Panc1 (cell line): ENCODE data around the gene GJB1. TPM values are rescaled to one million over a fixed set of nuclear protein-coding genes. Genes with fewer than 3 reads are reported as not detected.

Experiments
- ATAC-seq: fragments of 200-7000 bp; cut with Tn5 transposase; 2 replicates; pipeline ENCODE4 v1.9.1; 2020; ENCODE audit warnings: mild to moderate bottlenecking, moderate library complexity
- BruUV-seq: library from RNA; stranded (reverse); fragments of 400-500 nt; replicated peaks from 2 replicates; lab custom pipeline; 2021; lab: Mats Ljungman, UMichigan
- CTCF ChIA-PET: fragments of 300-600 bp; sonication (Branson Sonifier 250); formaldehyde crosslinking; loops from one replicate; lab custom pipeline; 2022; ENCODE audit warnings: antibody characterized with exemption; lab: Charles Lee
- POLR2A ChIA-PET: fragments of 300-600 bp; sonication (Branson Sonifier 250); formaldehyde crosslinking; loops from one replicate; lab custom pipeline; 2022; ENCODE audit warnings: antibody characterized with exemption; lab: Charles Lee
- DNase-seq: peaks from one replicate; pipeline ENCODE4 v3.0.0-alpha.2; 2010; ENCODE audit warnings: low read depth, low spot score
- H3K27ac ChIP-seq: 2 replicates; pipeline ENCODE4 v1.5.1; 2011; ENCODE audit warnings: mild to moderate bottlenecking, low read length, inconsistent platforms
- H3K27me3 ChIP-seq: fragments of 200-500 bp; sonication (Bioruptor generic); 2 replicates; pipeline ENCODE4 v1.6.0; 2014; ENCODE audit warnings: low read length, inconsistent platforms; ENCODE audit not compliant: control insufficient read depth, insufficient read depth
- H3K36me3 ChIP-seq: fragments of 200-500 bp; sonication (Bioruptor generic); 2 replicates; pipeline ENCODE4 v1.5.1; 2014; ENCODE audit warnings: inconsistent platforms, mild to moderate bottlenecking, low read length, moderate library complexity; ENCODE audit not compliant: control insufficient read depth, insufficient read depth
- H3K4me1 ChIP-seq: 2 replicates; pipeline ENCODE4 v1.5.1; 2011; ENCODE audit warnings: inconsistent platforms, mild to moderate bottlenecking, low read length, moderate library complexity; ENCODE audit not compliant: control insufficient read depth, insufficient read depth
- H3K4me3 ChIP-seq, 2 experiments: 2 replicates each; pipeline ENCODE4 v1.5.1; 2011 to 2012; ENCODE audit warnings: low read depth in 2 of 2, low read length in 2 of 2, mild to moderate bottlenecking in 2 of 2, inconsistent platforms in 1 of 2, moderate library complexity in 1 of 2
- H3K9me3 ChIP-seq: fragments of 200-500 bp; sonication (Bioruptor generic); 2 replicates; pipeline ENCODE4 v1.5.1; 2014; ENCODE audit warnings: low read depth, mild to moderate bottlenecking, inconsistent platforms, low read length, moderate library complexity; ENCODE audit not compliant: control insufficient read depth, insufficient read depth
- POLR2AphosphoS5 ChIP-seq: IDR thresholded peaks from 2 replicates; pipeline ENCODE4 v1.6.1; 2012; ENCODE audit warnings: mild to moderate bottlenecking, low read depth, low read length, moderate library complexity
- SIN3A ChIP-seq: IDR thresholded peaks from 2 replicates; pipeline ENCODE4 v1.6.1; 2012; ENCODE audit warnings: low read depth, mild to moderate bottlenecking, low read length, moderate library complexity, borderline replicate concordance; ENCODE audit not compliant: insufficient read depth
- TCF7L2 ChIP-seq: IDR thresholded peaks from 2 replicates; pipeline ENCODE4 v1.6.1; 2011; ENCODE audit warnings: mild to moderate bottlenecking, low read depth, low read length, inconsistent platforms
- in situ Hi-C: cut with HindIII; loops from 2 replicates; pipeline ENCODE4 v1.10.0; 2016; ENCODE audit warnings: low sequenced_read_pairs, low pct_unique_long_range_greater_than_20kb
- intact Hi-C: fragments of 100-400 bp; cut with micrococcal nuclease; formaldehyde crosslinking; loops from one replicate; pipeline ENCODE4 v1.10.0; 2022; ENCODE audit not compliant: unreplicated experiment
- total RNA-seq: library from RNA; stranded (reverse); gene quantifications from one replicate; pipeline ENCODE4 v1.2.1, GENCODE V29; 2021; ENCODE audit not compliant: unreplicated experiment
- TF ChIP-seq, protein P1 (sequence below), 2 experiments: IDR thresholded peaks; 2 replicates each; pipeline ENCODE4 v1.6.1; 2011 to 2012; ENCODE audit warnings: low read depth in 2 of 2, control low read depth in 1 of 2, low read length in 1 of 2, mild to moderate bottlenecking in 1 of 2, moderate library complexity in 1 of 2; ENCODE audit not compliant: insufficient read depth in 1 of 2
- TF ChIP-seq, protein P2 (sequence below): fragments of 450-650 bp; IDR thresholded peaks from 2 replicates; pipeline ENCODE4 v1.5.1; 2017; ENCODE audit warnings: mild to moderate bottlenecking

The GJB1 gene
- total RNA-seq, 1 experiment from 2014 or later = 0.28 TPM

DNA sequence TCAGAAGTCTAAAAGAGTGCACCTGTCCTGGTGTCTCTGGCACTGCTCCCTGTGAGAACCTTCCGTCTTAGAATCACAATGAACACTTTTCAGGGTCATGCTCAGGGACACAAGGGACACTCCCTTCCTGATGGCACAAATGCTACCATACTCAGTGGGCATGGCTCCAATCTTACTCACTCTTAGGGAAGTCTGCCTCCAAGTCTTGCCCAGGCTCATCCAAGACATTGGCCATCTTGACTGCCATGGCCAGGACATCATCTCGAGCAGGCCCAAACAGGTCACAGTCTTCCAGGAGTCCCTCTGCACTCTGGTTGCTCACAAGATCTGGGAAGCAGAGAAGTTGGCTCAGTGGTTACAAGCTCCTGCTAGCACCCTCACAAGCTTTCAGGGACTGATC is 22.1 kb downstream of the GJB1 start:
- TF ChIP-seq, protein P1, sequence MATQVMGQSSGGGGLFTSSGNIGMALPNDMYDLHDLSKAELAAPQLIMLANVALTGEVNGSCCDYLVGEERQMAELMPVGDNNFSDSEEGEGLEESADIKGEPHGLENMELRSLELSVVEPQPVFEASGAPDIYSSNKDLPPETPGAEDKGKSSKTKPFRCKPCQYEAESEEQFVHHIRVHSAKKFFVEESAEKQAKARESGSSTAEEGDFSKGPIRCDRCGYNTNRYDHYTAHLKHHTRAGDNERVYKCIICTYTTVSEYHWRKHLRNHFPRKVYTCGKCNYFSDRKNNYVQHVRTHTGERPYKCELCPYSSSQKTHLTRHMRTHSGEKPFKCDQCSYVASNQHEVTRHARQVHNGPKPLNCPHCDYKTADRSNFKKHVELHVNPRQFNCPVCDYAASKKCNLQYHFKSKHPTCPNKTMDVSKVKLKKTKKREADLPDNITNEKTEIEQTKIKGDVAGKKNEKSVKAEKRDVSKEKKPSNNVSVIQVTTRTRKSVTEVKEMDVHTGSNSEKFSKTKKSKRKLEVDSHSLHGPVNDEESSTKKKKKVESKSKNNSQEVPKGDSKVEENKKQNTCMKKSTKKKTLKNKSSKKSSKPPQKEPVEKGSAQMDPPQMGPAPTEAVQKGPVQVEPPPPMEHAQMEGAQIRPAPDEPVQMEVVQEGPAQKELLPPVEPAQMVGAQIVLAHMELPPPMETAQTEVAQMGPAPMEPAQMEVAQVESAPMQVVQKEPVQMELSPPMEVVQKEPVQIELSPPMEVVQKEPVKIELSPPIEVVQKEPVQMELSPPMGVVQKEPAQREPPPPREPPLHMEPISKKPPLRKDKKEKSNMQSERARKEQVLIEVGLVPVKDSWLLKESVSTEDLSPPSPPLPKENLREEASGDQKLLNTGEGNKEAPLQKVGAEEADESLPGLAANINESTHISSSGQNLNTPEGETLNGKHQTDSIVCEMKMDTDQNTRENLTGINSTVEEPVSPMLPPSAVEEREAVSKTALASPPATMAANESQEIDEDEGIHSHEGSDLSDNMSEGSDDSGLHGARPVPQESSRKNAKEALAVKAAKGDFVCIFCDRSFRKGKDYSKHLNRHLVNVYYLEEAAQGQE (IDR thresholded peaks at IDR 0.05; ENCODE audit: insufficient read depth in 1 of 2, low read depth in 2 of 2, low read length in 1 of 2) = no peak
- TF ChIP-seq TCF7L2 (no peak), POLR2AphosphoS5 (no peak), SIN3A (no peak)
- TF ChIP-seq, protein P2, sequence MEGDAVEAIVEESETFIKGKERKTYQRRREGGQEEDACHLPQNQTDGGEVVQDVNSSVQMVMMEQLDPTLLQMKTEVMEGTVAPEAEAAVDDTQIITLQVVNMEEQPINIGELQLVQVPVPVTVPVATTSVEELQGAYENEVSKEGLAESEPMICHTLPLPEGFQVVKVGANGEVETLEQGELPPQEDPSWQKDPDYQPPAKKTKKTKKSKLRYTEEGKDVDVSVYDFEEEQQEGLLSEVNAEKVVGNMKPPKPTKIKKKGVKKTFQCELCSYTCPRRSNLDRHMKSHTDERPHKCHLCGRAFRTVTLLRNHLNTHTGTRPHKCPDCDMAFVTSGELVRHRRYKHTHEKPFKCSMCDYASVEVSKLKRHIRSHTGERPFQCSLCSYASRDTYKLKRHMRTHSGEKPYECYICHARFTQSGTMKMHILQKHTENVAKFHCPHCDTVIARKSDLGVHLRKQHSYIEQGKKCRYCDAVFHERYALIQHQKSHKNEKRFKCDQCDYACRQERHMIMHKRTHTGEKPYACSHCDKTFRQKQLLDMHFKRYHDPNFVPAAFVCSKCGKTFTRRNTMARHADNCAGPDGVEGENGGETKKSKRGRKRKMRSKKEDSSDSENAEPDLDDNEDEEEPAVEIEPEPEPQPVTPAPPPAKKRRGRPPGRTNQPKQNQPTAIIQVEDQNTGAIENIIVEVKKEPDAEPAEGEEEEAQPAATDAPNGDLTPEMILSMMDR = no peak
- DNase-seq = no peak
- intact Hi-C loops (no loop called here), in situ Hi-C loops (no loop called here)
- ChIA-PET CTCF (no interaction called here), POLR2A (no interaction called here)
- no peak for ATAC-seq
- Histone ChIP-seq H3K4me1 (no peaks in the 10 kb centered on the region), H3K27me3 (no peaks in the 10 kb centered on the region), H3K27ac (no peak overlapping the region), H3K9me3 (no peaks in the 10 kb centered on the region), H3K4me3 (no peak overlapping the region), H3K36me3 (no peaks in the 10 kb centered on the region; the same call in none of the 2 replicates)
- no TSS peak for BruUV-seq

DNA sequence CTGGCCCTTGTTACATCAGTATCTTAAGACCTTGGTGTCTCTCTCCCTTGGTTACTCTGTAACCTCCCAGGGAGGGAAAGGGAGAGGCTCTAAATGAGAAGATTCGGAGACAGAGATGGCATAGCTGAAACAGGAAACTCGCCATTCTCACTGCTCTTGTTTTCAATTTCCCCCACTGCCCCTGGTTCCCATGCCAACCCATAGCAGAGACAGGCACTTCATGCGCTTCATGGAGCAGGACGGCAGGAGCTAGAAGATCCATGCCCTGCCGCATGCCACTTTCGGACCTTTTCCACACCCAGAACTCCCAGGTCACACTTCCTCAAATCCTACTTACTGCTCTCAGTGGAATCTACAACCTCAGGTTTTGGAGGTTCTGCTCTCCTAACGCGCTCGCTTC is 27.8 kb downstream of the GJB1 start:
- ChIA-PET CTCF (no interaction called here), POLR2A (no interaction called here)
- H3K4me1 ChIP-seq = peaks cover 12% of the 10 kb centered on the region
- no peaks in the 10 kb centered on the region for H3K36me3 ChIP-seq
- TF ChIP-seq POLR2AphosphoS5 (no peak), TCF7L2 (no peak), SIN3A (no peak)
- TF ChIP-seq, protein P2 = no peak
- TF ChIP-seq, protein P1 (IDR thresholded peaks at IDR 0.05; ENCODE audit: insufficient read depth in 1 of 2, low read depth in 2 of 2, low read length in 1 of 2) = no peak
- intact Hi-C loops = no loop called here
- no peaks in the 10 kb centered on the region for H3K27me3 ChIP-seq
- H3K27ac ChIP-seq = no peak overlapping the region
- ATAC-seq (no peak), DNase-seq (no peak)
- H3K9me3 ChIP-seq = no peaks in the 10 kb centered on the region
- in situ Hi-C loops = no loop called here
- no peak overlapping the region for H3K4me3 ChIP-seq
- no TSS peak for BruUV-seq
